ENCODE results near the gene LYPD3. TPM values are rescaled to one million over a fixed set of nuclear protein-coding genes. Genes with fewer than 3 reads are reported as not detected.

The LYPD3 gene
- total RNA-seq, 1 experiment from 2014 or later: 0.46 TPM

- TF ChIP-seq CTCF (IDR thresholded peaks at IDR 0.05): no peak
- no peak for TF ChIP-seq TCF7L2 (IDR thresholded peaks at IDR 0.05; ENCODE audit: low read depth, low read length)
- TF ChIP-seq SIN3A (IDR thresholded peaks at IDR 0.05; ENCODE audit: borderline replicate concordance, insufficient read depth, low read depth, low read length): no peak
- no peak for TF ChIP-seq POLR2AphosphoS5 (IDR thresholded peaks at IDR 0.05; ENCODE audit: low read depth, low read length)
- TF ChIP-seq, protein P1, sequence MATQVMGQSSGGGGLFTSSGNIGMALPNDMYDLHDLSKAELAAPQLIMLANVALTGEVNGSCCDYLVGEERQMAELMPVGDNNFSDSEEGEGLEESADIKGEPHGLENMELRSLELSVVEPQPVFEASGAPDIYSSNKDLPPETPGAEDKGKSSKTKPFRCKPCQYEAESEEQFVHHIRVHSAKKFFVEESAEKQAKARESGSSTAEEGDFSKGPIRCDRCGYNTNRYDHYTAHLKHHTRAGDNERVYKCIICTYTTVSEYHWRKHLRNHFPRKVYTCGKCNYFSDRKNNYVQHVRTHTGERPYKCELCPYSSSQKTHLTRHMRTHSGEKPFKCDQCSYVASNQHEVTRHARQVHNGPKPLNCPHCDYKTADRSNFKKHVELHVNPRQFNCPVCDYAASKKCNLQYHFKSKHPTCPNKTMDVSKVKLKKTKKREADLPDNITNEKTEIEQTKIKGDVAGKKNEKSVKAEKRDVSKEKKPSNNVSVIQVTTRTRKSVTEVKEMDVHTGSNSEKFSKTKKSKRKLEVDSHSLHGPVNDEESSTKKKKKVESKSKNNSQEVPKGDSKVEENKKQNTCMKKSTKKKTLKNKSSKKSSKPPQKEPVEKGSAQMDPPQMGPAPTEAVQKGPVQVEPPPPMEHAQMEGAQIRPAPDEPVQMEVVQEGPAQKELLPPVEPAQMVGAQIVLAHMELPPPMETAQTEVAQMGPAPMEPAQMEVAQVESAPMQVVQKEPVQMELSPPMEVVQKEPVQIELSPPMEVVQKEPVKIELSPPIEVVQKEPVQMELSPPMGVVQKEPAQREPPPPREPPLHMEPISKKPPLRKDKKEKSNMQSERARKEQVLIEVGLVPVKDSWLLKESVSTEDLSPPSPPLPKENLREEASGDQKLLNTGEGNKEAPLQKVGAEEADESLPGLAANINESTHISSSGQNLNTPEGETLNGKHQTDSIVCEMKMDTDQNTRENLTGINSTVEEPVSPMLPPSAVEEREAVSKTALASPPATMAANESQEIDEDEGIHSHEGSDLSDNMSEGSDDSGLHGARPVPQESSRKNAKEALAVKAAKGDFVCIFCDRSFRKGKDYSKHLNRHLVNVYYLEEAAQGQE (IDR thresholded peaks at IDR 0.05; ENCODE audit: insufficient read depth in 1 of 2, low read depth in 2 of 2, low read length in 1 of 2): no peak
- H3K9me3 ChIP-seq (ENCODE audit: control insufficient read depth, insufficient read depth, low read depth, low read length): no peaks in the 10 kb centered on the region
- no peaks in the 10 kb centered on the region for H3K27me3 ChIP-seq (ENCODE audit: control insufficient read depth, insufficient read depth, low read length)
- intact Hi-C loops (cut with micrococcal nuclease; ENCODE audit: unreplicated experiment): no loop called here
- 0 out of 2 replicates have a peak, but pooled peaks cover 2% of the 10 kb centered on the region for H3K4me1 ChIP-seq (ENCODE audit: control insufficient read depth, insufficient read depth, low read length)
- no peak overlapping the region for H3K4me3 ChIP-seq (ENCODE audit: low read depth in 2 of 2, low read length in 2 of 2)
- BruUV-seq (replicated peaks): no TSS peak
- H3K27ac ChIP-seq (ENCODE audit: low read length): no peak overlapping the region
- H3K36me3 ChIP-seq (ENCODE audit: control insufficient read depth, insufficient read depth, low read length): no peaks in the 10 kb centered on the region
- ChIA-PET POLR2A (no interaction called here), CTCF (no interaction called here)
- ATAC-seq (no peak), DNase-seq (ENCODE audit: low read depth, low spot score) (no peak)
- in situ Hi-C loops (cut with HindIII; ENCODE audit: low pct_unique_long_range_greater_than_20kb, low sequenced_read_pairs): no loop called here
Observed at GRCh38 chr19:43478323-43478722, 12.9 kb upstream of the LYPD3 start.

DNA sequence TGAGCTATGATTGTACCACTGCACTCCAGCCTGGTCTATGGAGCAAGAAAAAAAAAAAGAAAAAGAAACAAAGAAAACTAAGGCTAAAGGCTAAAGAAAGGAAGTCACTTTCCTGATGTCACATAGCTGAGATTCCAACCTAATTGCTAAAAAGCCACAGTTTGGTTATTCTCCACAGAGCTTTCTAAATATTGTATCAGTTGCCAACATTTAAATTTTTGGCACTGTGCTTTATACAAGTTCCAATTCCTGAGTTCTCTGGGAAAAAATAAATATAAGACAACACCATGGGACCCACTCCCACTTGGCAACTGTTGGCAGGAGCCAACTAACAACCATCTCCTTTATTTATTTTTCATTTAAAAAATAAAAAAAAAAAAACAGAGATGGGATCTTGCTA lies 11.2 kb upstream of the LYPD3 start:
- intact Hi-C loops (cut with micrococcal nuclease; ENCODE audit: unreplicated experiment) (no loop called here), in situ Hi-C loops (cut with HindIII; ENCODE audit: low pct_unique_long_range_greater_than_20kb, low sequenced_read_pairs) (no loop called here)
- no peak overlapping the region for H3K4me3 ChIP-seq (ENCODE audit: low read depth in 2 of 2, low read length in 2 of 2)
- no TSS peak for BruUV-seq (replicated peaks)
- H3K9me3 ChIP-seq (ENCODE audit: control insufficient read depth, insufficient read depth, low read depth, low read length): no peaks in the 10 kb centered on the region
- ChIA-PET POLR2A (no interaction called here), CTCF (no interaction called here)
- H3K27ac ChIP-seq (ENCODE audit: low read length): no peak overlapping the region
- no peak for ATAC-seq
- H3K27me3 ChIP-seq (ENCODE audit: control insufficient read depth, insufficient read depth, low read length): no peaks in the 10 kb centered on the region
- no peak for TF ChIP-seq TCF7L2 (IDR thresholded peaks at IDR 0.05; ENCODE audit: low read depth, low read length)
- TF ChIP-seq SIN3A (IDR thresholded peaks at IDR 0.05; ENCODE audit: borderline replicate concordance, insufficient read depth, low read depth, low read length): no peak
- TF ChIP-seq, protein P1 (IDR thresholded peaks at IDR 0.05; ENCODE audit: insufficient read depth in 1 of 2, low read depth in 2 of 2, low read length in 1 of 2): no peak
- TF ChIP-seq CTCF (IDR thresholded peaks at IDR 0.05): no peak
- TF ChIP-seq POLR2AphosphoS5 (IDR thresholded peaks at IDR 0.05; ENCODE audit: low read depth, low read length): no peak
- H3K4me1 ChIP-seq (ENCODE audit: control insufficient read depth, insufficient read depth, low read length): 0 out of 2 replicates have a peak, but pooled peaks cover 2% of the 10 kb centered on the region
- no peak for DNase-seq (ENCODE audit: low read depth, low spot score)
- no peaks in the 10 kb centered on the region for H3K36me3 ChIP-seq (ENCODE audit: control insufficient read depth, insufficient read depth, low read length)

Data from Panc1 (cell line).